B cell (primary cell): Measurements from ENCODE around the gene GABRR3. TPM values are rescaled to one million over a fixed set of nuclear protein-coding genes. Genes with fewer than 3 reads are reported as not detected.

Experiments
- ATAC-seq: fragments of 200-7000 bp; cut with Tn5 transposase; one replicate; pipeline ENCODE4 v1.10.0; 2021; ENCODE audit warnings: low read depth, mild to moderate bottlenecking, moderate number of reproducible peaks, moderate library complexity
- CTCF ChIA-PET: fragments of 350-600 bp; sonication (Branson Sonifier 250); formaldehyde crosslinking; loops from one replicate; lab custom pipeline; 2021; ENCODE audit warnings: antibody characterized with exemption, inconsistent platforms; lab: Charles Lee
- POLR2A ChIA-PET: fragments of 350-600 bp; sonication (Branson Sonifier 250); formaldehyde crosslinking; loops from one replicate; lab custom pipeline; 2021; ENCODE audit warnings: antibody characterized with exemption; lab: Charles Lee
- DNase-seq: peaks from one replicate; pipeline ENCODE4 v3.0.0; 2013
- H2AFZ ChIP-seq: 2 replicates; pipeline ENCODE4 v1.6.1; 2012; ENCODE audit warnings: mild to moderate bottlenecking, low read depth, low read length; ENCODE audit not compliant: insufficient read depth, poor library complexity, severe bottlenecking
- H3K27ac ChIP-seq, 2 donors: 1 replicate in 1 of 2; 2 replicates in 1 of 2; pipeline ENCODE4 v1.5.1; 2012 to 2013; ENCODE audit warnings: low read length in 2 of 2, mild to moderate bottlenecking in 2 of 2, moderate library complexity in 1 of 2
- H3K27me3 ChIP-seq, 4 experiments: fragments of 200-600 bp in 1 of 4; sonication (generic) in 1 of 4; replicated peaks in 1 of 4; 1 replicate in 2 of 4; 2 replicates in 2 of 4; pipeline versions ENCODE4 v1.6.1 to v1.7.0; 2013 to 2016; ENCODE audit warnings: low read length in 3 of 4, mild to moderate bottlenecking in 2 of 4, mixed read lengths in 1 of 4, moderate library complexity in 1 of 4; ENCODE audit not compliant: insufficient read depth in 4 of 4, control insufficient read depth in 3 of 4; ENCODE audit errors: control extremely low read depth in 1 of 4
- H3K36me3 ChIP-seq, 2 experiments: replicated peaks in 1 of 2; 1 replicate in 1 of 2; 2 replicates in 1 of 2; pipeline versions ENCODE4 v1.6.1 to v1.7.1; 2013; ENCODE audit warnings: low read length in 1 of 2; ENCODE audit not compliant: insufficient read depth in 2 of 2, control insufficient read depth in 1 of 2; ENCODE audit errors: control extremely low read depth in 1 of 2, extremely low read depth in 1 of 2
- H3K4me1 ChIP-seq, 2 donors: fragments of 200-600 bp in 1 of 2; sonication (generic) in 1 of 2; 1 replicate in 1 of 2; 2 replicates in 1 of 2; pipeline versions ENCODE4 v1.5.1 to v1.6.1; 2013 to 2017; ENCODE audit warnings: low read length in 2 of 2; ENCODE audit not compliant: control insufficient read depth in 2 of 2, insufficient read depth in 2 of 2
- H3K4me2 ChIP-seq: replicated peaks from 2 replicates; pipeline ENCODE3; 2012; ENCODE audit warnings: mild to moderate bottlenecking, low read depth, low read length; ENCODE audit not compliant: poor library complexity, severe bottlenecking
- H3K4me3 ChIP-seq, 5 experiments: fragments of 200-600 bp in 1 of 5; sonication (generic) in 1 of 5; 1 replicate in 3 of 5; 2 replicates in 2 of 5; pipeline versions ENCODE4 v1.5.1 to v1.7.0; 2011 to 2016; ENCODE audit warnings: low read length in 4 of 5, mild to moderate bottlenecking in 4 of 5, low read depth in 2 of 5, control low read depth in 1 of 5, moderate library complexity in 1 of 5; ENCODE audit not compliant: insufficient read depth in 1 of 5; ENCODE audit errors: control extremely low read depth in 1 of 5, extremely low read depth in 1 of 5
- H3K79me2 ChIP-seq: fragments of 200-600 bp; sonication (generic); one replicate; pipeline ENCODE4 v1.6.0; 2016; ENCODE audit warnings: low read length; ENCODE audit not compliant: control insufficient read depth, insufficient read depth
- H3K9ac ChIP-seq: fragments of 200-600 bp; sonication (generic); 2 replicates; pipeline ENCODE4 v1.6.1; 2017; ENCODE audit warnings: mild to moderate bottlenecking, low read length, moderate library complexity
- H3K9me3 ChIP-seq, 3 donors: one replicate each; pipeline versions ENCODE4 v1.6.1 to v1.7.1; 2013; ENCODE audit warnings: low read length in 2 of 3; ENCODE audit not compliant: control insufficient read depth in 2 of 3, insufficient read depth in 1 of 3; ENCODE audit errors: control extremely low read depth in 1 of 3
- H4K20me1 ChIP-seq: 2 replicates; pipeline ENCODE4 v1.6.0; 2012; ENCODE audit warnings: mild to moderate bottlenecking, low read length; ENCODE audit not compliant: insufficient read depth, control insufficient read depth, poor library complexity, severe bottlenecking
- H3K27ac Mint-ChIP-seq: one replicate; pipeline ENCODE4 v1.8.0; 2021; ENCODE audit warnings: mixed read lengths
- H3K27me3 Mint-ChIP-seq: one replicate; pipeline ENCODE4 v1.8.0; 2021; ENCODE audit warnings: mixed read lengths
- H3K4me1 Mint-ChIP-seq: one replicate; pipeline ENCODE4 v1.8.0; 2021; ENCODE audit warnings: mixed read lengths
- H3K4me3 Mint-ChIP-seq: one replicate; pipeline ENCODE4 v1.8.0; 2021; ENCODE audit warnings: mixed read lengths
- H3K9me3 Mint-ChIP-seq: one replicate; pipeline ENCODE4 v1.8.0; 2022; ENCODE audit warnings: mixed read lengths; ENCODE audit not compliant: insufficient read depth
- CTCF ChIP-seq: fragments of 200-600 bp; IDR thresholded peaks from one replicate; pipeline ENCODE4 v1.8.0; 2022; ENCODE audit warnings: antibody characterized with exemption, mild to moderate bottlenecking
- EZH2 ChIP-seq: IDR thresholded peaks from 2 replicates; pipeline ENCODE4 v1.6.1; 2012; ENCODE audit warnings: borderline replicate concordance, low read depth, mild to moderate bottlenecking, moderate library complexity, low read length; ENCODE audit not compliant: insufficient read depth, poor library complexity, severe bottlenecking
- WGBS: methylation state at CpG from one replicate; pipeline ENCODE4 v1.1.5; 2013; ENCODE audit warnings: missing lambda C conversion rate; ENCODE audit not compliant: insufficient coverage; 5-methylcytosine and 5-hydroxymethylcytosine counted together
- intact Hi-C: fragments of 100-400 bp; cut with micrococcal nuclease; formaldehyde crosslinking; loops from one replicate; pipeline ENCODE4 v1.10.0; 2022
- polyA plus RNA-seq: library from polyadenylated mRNA; depleted of rRNA; stranded (reverse); fragments of >200 nt; gene quantifications from 2 replicates; pipeline ENCODE4 v1.2.3, GENCODE V29; 2012
- total RNA-seq, 2 donors: library from RNA; stranded (reverse); fragments of 120-200 nt in 1 of 2; gene quantifications; 1 replicate in 1 of 2; 2 replicates in 1 of 2; pipeline versions ENCODE4 v1.2.3 to v1.2.4, GENCODE V29; 2013 to 2022

The GABRR3 gene
- total and polyA plus RNA-seq, 2 donors (not counting 1 experiment from before 2014, with no cell fraction given) = not detected

DNA sequence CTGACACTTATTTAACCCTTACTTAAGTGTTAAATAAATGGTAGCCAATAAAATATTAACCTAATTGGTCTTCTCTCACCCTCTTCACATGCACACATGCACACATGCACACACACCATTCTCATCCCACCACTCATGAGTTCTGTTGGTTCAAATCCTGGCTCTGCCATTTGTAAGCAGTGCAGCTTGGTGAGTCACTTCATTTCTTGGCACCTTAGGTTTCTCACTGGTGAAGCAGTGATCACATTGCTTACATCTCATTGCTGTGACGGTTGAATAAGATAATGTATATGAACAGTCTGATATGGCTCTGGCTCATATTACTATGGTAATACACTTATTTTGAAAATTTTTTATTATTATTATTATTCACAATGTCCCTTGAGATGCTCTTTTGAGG, 96.7 kb downstream of the GABRR3 start:
- POLR2A ChIA-PET = no interaction called here
- no peaks in the 10 kb centered on the region for H3K79me2 ChIP-seq
- no peak overlapping the region for H3K9ac ChIP-seq
- H2AFZ ChIP-seq = no peak overlapping the region
- CTCF ChIA-PET = no interaction called here
- no peaks in the 10 kb centered on the region for H3K27me3 ChIP-seq
- H3K27ac Mint-ChIP-seq = no peak overlapping the region
- H3K4me3 ChIP-seq = no peak overlapping the region
- no peak overlapping the region for H3K27ac ChIP-seq
- H3K4me2 ChIP-seq = no peak overlapping the region
- H3K36me3 ChIP-seq = peaks cover 2 to 9% of the 10 kb centered on the region in 2 experiments
- no peaks in the 10 kb centered on the region for H4K20me1 ChIP-seq
- H3K9me3 Mint-ChIP-seq = no peaks in the 10 kb centered on the region
- no peak overlapping the region for H3K4me3 Mint-ChIP-seq
- no peaks in the 10 kb centered on the region for H3K27me3 Mint-ChIP-seq
- no peaks in the 10 kb centered on the region for H3K9me3 ChIP-seq
- no peaks in the 10 kb centered on the region for H3K4me1 Mint-ChIP-seq
- TF ChIP-seq CTCF = no peak
- TF ChIP-seq EZH2 = no peak
- H3K4me1 ChIP-seq = no peaks in the 10 kb centered on the region
- WGBS = no CpG with 5 or more reads among the region's 1 CpG
- ATAC-seq (no peak), DNase-seq (no peak)
- intact Hi-C loops = no loop called here

DNA sequence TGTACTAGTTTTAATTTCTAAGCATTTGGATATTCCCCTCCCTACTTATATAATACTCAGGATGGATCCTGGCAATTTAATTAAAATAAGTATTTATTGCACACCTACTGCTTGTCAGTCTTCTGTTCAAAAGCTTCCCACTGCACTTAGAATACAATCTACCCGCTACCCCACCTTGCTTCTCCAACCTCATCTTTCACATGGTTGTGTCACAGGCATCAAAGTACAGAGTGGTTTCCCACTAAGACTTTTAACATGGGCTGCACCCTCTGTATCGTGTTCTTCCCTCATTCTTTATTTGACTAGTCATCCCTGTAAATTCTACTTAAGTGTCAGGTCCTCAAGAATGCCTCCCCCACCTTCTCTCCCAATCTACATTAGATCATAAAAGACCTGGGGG, 97.9 kb downstream of the GABRR3 start:
- H3K9me3 Mint-ChIP-seq = no peaks in the 10 kb centered on the region
- no peak overlapping the region for H3K4me2 ChIP-seq
- no peak overlapping the region for H3K27ac ChIP-seq
- H3K79me2 ChIP-seq = no peaks in the 10 kb centered on the region
- no peak for DNase-seq
- no peaks in the 10 kb centered on the region for H3K4me1 Mint-ChIP-seq
- H3K27me3 Mint-ChIP-seq = no peaks in the 10 kb centered on the region
- H3K36me3 ChIP-seq = peaks cover 0 to 2% of the 10 kb centered on the region in 2 experiments
- intact Hi-C loops = no loop called here
- no peaks in the 10 kb centered on the region for H4K20me1 ChIP-seq
- H2AFZ ChIP-seq = no peak overlapping the region
- no peaks in the 10 kb centered on the region for H3K4me1 ChIP-seq
- no peak overlapping the region for H3K4me3 Mint-ChIP-seq
- TF ChIP-seq CTCF = no peak
- TF ChIP-seq EZH2 = no peak
- H3K9me3 ChIP-seq = no peaks in the 10 kb centered on the region
- no peak for ATAC-seq
- H3K27me3 ChIP-seq = no peaks in the 10 kb centered on the region
- no peak overlapping the region for H3K4me3 ChIP-seq
- H3K27ac Mint-ChIP-seq = no peak overlapping the region
- WGBS = 91% methylated on average over 1 of the region's 2 CpGs
- H3K9ac ChIP-seq = no peak overlapping the region
- POLR2A ChIA-PET = no interaction called here
- CTCF ChIA-PET = interaction anchor here (0.7 kb wide), 1 partner anchor 187 kb away, joined by 3 read pairs; no protein-coding TSS in a partner anchor
